HEK293T (cell line): ENCODE data around the gene XPO4.

Source experiments
- ARNT ChIP-seq: fragments of 450-650 bp; IDR thresholded peaks from 2 replicates; pipeline ENCODE4 v1.6.1; 2017; ENCODE audit warnings: mild to moderate bottlenecking
- BHLHE40 ChIP-seq: fragments of 450-650 bp; IDR thresholded peaks from 2 replicates; pipeline ENCODE4 v1.6.1; 2016; ENCODE audit warnings: mild to moderate bottlenecking, moderate library complexity, borderline replicate concordance
- FOXK2 ChIP-seq: fragments of 450-650 bp; IDR thresholded peaks from 2 replicates; pipeline ENCODE4 v1.6.1; 2016; ENCODE audit warnings: mild to moderate bottlenecking
- HDGF ChIP-seq: fragments of 450-650 bp; IDR thresholded peaks from 2 replicates; pipeline ENCODE4 v1.6.1; 2017; ENCODE audit warnings: antibody characterized with exemption, borderline replicate concordance
- L3MBTL2 ChIP-seq: fragments of 450-650 bp; conservative IDR thresholded peaks from 2 replicates; pipeline ENCODE4 v1.6.1; 2016; ENCODE audit warnings: mild to moderate bottlenecking
- NFRKB ChIP-seq: fragments of 450-650 bp; IDR thresholded peaks from 2 replicates; pipeline ENCODE4 v1.6.1; 2016; ENCODE audit warnings: mild to moderate bottlenecking, moderate library complexity
- SUZ12 ChIP-seq: fragments of 450-650 bp; IDR thresholded peaks from 2 replicates; pipeline ENCODE4 v1.6.1; 2016; ENCODE audit warnings: mild to moderate bottlenecking
- TARDBP ChIP-seq: fragments of 450-650 bp; IDR thresholded peaks from 2 replicates; pipeline ENCODE4 v1.6.1; 2016
- ZNF384 ChIP-seq: fragments of 450-650 bp; IDR thresholded peaks from 2 replicates; pipeline ENCODE4 v1.6.1; 2016

DNA sequence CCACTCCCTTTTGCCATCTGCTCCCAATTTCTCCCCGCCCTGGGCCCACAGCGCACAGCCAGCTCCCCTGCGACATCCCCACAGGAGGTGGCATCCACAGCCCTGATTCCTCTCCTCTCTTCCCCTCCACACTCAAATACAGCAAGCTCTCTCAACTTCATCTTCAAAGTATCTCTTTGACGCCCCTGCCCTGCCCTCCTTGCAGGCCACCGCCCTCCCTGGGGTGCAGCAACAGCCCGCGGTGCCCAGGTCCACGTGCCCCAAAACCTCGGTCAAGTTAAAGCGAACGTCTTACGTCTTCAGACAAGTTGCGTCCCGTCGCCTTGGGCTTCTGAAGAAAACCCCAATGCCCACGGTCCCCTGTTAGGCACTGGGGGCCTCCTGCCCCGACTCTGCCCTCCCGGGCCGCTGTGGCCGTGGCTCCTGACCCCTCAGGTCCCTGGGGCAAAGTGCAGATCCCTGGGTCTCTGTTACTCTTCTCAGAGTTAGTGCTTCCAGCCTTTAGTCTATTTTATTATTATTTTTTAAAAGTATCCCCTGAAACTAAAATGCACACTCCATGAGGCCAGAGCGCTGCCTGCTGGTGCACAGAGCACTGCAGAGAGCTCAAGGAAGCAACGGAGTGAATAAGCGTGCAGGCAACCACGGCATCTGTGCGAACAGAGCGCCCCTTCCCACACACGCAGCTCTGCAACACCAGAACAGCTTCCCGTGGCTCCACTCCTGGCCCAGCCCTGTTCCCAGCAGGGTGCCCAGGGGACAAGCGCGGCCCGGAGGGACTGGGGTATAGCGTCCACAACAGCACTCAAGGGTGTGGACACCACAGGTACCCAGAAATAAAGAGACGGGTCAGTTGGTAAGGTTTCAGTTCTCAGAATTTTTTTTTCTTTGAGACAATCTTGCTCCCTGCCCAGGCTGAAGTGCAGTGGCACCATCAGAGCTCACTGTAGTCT lies 172.6 kb downstream of the XPO4 start:
- TF ChIP-seq TARDBP: no peak
- no peak for TF ChIP-seq ARNT
- TF ChIP-seq HDGF: no peak
- TF ChIP-seq L3MBTL2: no peak
- TF ChIP-seq FOXK2: no peak
- no peak for TF ChIP-seq ZNF384
- TF ChIP-seq BHLHE40: no peak
- TF ChIP-seq SUZ12: no peak
- TF ChIP-seq NFRKB: no peak
